Stimulated activated CD4-positive, alpha-beta T cell treated with anti-CD3 and anti-CD28 coated beads, Interleukin-2, amount 100 ng/mL, for 4 hours (primary cell): ENCODE results near the gene CACNA2D4.

Source experiments
- DNase-seq: peaks from one replicate; pipeline ENCODE4 v3.0.0-alpha.2; 2020; ENCODE audit warnings: low read depth

The CACNA2D4 gene

DNA sequence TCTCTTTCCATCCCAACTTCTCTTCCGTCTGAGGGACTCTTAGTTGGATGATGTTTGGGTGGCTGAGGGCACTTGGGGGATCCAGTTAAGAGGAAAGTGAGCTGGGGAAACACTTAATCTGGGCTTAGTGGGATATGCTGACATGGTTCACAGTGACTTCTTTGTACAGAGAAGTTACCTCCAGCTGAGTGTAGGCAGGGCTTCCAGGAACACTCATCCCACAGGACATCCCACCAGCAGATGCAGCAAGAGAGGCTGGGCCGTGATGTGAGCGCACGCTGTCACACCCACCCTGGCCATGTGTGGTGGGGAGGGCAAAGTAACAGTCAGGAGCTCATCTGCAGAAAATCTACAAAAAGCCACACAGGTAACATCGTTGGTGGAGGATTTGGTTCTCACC is 832 bp upstream of the CACNA2D4 start:
- no peak for DNase-seq

DNA sequence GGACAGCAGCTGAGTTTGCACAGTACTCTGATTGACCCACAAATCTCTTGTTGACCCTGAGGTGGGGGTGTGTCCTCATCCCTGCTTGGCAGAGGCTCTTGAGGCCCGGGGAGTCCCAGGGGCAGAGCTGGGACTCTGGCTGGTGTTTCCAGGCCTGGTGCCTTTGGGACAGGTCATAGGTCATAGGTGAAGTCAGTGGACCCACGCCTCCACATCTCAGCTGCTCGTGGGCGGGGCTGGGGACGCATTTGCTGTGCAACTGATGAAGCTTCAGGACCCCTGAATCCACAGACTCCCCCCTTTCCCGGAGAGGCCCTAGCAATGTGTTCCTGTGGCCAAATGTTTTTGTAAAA is 408 bp upstream of the CACNA2D4 start:
- DNase-seq = no peak

DNA sequence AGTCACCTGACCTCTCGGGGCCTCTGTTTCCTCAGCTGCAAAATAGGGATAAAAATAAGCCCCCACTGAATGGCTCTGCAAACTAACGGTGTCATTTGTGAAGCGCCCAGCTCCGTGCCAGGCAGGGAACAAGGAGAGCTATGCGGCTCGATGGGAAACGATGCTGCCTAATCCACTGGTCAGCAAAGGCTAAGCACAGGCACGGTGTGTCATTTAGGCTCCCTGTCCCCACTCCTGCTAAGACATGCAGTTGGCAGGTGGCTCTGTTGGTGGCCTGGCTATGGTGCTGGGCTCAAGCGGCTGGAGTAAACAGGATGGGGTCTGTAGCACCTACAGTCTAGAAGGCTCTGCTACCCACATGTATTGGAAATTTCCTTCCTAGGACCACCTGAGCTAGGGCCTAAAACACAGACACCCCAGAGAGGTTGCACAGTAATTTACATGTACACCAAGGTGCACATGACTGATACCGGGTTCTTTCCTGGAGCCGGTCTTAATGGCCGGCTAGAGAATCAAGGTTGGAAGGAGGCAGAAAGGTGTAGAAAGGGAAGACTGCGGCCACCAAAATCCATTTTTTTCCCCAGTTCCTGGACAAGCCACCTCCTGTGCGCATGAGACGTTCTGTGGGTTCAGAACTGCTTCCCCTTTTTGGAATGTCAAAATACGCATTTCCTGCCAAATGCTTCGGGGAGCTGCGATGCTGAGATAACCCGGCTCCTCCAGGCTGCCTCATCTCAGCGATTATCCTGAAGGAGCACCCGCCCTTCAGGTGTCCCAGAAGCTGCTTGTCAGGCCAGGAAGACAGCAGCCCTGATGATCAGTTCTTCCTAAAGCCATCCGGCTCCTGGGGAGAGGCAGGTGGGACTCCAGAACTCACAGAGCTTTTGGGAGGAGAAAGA is 1.0 kb downstream of the CACNA2D4 start:
- no peak for DNase-seq

DNA sequence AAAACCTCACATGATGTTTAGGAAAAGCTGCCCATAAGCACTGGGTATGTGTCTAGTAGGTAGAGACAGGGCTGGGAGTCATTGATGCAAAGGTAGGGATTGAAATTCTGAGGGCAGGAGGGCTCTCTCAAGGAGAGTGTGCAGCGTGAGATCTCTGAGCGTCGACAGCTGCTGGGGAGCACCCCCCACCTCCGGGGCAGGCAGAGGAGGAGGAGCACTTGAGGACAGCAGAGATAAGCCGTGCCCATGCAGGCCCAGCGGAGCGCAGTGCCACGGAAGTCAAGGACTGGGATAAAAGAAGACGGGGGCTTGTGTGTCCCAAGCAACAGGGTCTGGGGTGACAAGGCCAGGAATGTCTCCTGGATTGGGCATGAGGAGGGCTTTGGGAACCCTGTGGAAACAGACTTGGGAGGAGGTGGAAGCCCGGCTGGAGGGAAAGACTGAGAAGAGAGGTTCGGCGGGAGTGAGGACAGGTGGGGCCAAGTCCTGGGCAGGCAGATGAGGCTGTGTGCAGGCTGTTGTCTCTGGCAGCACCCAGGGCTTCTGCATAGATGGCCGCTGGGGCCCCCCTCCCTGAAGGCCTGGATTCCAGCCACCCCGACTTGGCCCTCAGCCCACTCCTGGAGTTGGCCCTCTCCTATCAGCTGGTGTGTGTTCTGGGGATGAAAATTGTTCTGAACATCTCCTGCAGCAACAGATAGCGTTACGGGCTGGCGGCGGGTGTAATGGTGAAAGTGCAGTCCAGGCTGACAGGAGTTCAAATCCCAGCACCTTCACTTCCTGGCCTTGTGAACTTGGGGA is 1.9 kb downstream of the CACNA2D4 start:
- no peak for DNase-seq

DNA sequence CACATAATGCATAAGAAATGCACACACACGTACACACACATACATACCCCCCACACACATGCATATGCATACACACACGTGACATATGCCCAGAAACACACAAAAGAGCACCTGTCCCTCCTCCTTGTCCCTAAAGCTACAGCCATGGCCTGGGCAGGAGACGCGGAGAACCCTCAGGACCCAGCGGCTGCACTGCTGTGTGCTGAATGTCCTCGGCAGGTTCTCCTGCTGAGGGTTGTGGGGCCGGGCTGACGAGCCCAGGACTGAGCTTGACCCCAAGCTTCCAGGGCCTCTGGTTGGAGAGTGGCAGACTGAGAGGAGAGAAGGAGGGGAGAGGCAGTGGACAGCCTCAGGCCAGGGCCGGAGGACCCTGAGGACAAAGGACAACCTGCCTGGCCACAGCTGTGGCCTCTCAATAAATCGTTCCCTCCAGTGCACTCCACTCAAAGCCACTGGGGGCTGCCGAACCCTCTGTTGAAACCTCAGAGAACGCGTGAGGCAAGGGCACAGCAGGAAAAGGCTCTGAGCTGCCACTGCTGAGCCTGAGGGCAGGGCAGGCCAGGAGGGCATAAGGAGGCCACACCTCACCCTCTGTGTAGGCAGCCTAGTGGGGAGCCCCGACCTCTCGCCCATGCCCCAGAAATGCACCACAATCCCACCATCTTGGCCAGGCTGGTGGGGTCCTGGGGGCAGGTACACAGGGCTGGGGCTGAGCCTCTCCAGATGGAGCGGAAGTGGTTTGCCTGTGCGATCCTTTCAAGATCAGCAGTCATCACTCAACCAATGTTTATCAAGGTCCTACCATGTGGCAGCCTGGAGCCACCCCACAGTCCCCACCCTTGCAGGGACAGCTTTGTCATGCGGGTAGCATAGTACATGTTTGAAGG is 3.1 kb downstream of the CACNA2D4 start:
- no peak for DNase-seq

DNA sequence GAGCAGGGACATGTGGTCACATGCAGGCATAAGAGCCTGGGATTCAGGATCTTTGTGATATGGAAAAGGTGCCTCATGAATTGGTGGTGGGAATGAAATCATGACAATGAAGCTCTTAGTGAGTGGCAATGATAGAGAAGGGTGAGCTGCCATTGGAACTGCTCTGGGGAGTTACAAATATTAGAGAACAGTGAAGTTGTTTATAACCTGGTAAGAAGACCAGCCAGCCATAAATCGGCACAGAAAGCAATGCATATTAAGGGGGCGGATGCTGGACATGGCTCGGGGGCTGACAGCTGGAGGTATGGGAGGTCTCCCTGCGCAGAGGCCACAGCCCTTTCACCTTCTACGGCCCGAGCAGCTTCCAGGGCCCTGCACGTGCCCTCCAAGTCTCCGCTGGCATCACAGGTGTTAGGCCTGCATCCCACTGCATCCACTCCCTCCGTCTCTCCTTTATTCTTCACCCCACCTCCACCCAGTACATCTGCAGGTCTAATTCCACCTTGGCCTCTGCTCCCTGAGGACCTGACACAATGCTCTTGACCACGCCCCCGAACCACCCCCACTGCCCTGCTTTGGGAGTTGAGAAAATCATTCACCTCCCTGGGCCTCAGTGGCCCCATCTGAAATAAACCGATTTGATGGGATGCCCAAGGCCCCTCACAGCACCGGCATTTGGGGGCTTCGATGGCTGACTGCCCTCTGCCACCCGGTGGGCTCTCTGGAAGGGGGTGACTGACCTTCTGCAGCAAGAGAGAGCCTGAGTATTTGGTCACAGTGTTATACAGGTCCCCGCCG is 4.1 kb downstream of the CACNA2D4 start:
- no peak for DNase-seq

DNA sequence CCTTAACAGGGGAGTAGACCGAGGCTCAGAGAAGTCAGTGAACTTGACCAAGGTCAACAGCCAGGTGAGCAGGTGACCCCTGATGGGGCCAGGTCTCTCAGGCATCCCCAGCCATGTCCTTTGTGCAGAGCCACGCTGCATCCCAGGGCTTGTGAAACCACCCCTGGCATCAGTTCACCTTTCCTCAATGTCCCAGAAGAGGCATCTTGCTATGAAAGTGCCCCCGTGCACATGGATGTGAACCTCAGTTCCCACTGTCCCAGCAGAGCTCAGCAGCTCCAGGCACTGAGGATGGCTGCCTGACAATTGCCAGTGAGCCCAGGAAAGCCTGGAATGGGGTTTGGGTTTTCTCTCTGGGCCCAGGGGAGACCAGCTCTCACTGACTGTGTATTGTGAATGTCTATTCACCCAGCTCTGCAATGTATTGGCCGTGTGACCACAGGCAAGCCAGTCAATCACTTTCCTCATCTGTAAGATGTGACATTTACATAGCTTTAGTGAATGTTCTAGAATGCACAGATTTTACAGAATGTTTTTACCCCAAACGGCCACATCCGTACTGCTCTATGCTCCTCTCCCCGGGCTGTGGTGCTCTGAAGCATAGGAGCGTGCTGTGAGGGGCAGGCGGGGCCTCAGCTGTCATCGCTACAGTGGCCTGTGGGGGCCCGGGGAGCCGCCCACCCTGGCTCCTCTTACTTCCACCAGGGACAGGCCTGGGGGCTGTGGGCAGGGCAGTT is 4.9 kb downstream of the CACNA2D4 start:
- no peak for DNase-seq

DNA sequence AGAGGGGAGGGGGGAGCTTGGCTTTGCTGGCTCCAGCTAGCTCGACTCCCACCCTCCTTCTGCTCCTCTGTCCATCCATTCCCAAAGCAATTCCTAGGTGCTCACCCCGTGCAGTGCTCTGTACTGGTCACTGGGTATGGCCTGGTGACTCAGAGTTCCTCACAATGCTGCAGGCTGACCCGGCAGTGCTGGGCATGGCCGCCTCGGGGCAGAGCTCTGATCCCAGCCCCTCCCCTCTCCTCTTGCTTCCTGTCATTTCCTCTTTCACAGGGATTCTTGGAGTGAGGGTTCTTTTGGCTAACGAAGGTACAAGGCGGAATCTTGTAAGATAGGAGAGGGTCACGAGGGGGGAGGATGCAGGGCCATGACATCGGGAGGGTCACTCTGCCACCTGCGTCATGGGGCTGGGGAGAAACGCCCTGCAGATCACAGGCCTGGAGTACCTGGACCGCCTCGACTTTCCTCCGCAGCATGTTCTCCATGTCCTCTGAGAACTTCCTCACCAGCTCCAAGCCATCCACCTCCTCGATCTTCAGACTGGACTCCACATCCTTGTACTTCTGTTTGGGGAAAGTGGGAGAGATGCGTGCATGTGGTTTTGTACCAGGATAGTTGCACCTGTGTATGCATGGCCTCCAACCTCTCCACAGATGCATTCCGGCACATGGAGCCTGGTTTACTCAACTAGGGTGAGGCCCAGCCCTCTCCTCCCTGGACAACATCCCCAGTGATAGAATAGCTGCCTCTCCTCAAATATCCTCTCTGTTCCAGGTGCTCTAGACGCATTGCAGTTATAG is 5.7 kb downstream of the CACNA2D4 start:
- no peak for DNase-seq

DNA sequence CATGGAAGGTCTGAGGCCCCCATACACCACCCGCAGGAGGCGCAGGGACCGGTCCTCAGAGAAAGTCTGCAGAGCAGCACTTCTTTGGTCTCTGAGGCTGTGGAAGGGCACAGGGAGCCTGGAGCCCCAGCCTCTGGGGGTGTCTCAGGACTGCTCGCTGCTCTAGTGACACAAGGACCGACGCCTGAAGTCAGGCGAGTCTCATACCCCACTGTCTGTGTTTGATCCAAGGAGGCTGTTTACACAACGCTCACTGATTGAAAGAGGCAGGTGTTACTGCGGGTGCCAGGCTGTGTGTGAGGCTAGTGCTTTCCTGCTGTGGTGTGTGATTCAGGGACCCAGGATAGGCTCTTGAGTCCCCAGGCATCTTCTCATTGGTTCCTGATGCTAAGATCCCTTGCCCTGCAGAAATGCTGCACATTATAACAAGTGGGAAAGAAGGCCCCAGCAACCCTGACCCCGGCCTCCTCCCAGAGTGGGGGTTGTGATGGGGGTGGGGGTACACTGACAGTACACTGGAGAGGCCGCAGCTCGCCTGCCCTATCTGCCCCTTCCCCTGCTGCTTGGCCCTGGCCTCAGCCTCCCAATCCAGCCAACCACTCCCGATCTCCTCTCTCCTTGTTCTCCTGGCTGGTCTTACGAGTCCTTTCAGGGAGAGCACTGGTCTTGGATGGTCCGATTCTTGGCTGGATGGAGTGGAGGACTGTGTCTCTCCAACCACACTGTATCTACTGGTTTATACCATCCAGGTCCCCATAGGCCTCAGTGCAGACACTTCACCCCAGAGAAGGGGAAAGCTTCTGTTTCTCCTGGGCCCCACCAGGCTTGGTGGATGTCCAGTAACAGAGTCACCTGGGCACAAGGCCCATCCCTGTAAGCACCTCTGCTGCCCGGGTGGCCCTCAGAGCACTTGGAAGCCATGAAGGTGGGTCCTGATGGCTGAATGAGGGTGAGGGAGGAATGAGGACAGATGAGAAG is 6.6 kb downstream of the CACNA2D4 start:
- DNase-seq = no peak

DNA sequence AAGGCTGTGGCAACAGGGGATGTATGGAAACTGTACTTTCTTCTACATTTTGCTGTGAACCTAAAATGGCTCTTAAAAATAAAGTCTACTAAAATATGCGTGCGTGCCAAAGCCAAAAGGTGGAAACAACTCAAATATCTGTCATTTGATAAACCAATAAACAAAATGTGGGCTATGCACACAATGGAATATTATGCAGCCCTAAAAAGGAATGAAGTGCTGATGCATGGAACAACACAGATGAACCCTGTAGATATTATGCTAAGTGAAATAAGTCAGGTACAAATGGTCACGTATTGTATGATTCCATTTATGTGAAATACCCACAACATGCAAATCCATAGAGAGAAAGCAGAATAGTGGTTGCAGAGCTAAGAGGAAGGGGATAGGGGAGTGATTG is 8.0 kb downstream of the CACNA2D4 start:
- DNase-seq = no peak

DNA sequence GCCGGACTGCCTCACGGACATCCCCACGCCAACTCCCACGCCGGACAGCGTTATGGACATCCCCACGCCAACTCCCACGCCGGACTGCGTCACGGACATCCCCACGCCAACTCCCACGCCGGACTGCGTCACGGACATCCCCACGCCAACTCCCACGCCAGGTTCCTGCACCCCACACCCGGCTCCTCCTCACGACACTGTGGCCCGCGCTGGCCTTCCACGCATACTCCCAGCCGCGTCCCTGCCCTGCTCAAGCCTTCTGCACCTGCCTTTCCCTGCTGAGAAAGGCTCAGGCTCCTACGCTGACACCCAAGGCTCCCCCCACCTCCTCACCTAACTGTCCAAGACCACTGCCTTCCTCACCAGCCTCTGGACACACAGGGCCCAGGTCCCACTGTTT is 9.7 kb downstream of the CACNA2D4 start:
- no peak for DNase-seq

DNA sequence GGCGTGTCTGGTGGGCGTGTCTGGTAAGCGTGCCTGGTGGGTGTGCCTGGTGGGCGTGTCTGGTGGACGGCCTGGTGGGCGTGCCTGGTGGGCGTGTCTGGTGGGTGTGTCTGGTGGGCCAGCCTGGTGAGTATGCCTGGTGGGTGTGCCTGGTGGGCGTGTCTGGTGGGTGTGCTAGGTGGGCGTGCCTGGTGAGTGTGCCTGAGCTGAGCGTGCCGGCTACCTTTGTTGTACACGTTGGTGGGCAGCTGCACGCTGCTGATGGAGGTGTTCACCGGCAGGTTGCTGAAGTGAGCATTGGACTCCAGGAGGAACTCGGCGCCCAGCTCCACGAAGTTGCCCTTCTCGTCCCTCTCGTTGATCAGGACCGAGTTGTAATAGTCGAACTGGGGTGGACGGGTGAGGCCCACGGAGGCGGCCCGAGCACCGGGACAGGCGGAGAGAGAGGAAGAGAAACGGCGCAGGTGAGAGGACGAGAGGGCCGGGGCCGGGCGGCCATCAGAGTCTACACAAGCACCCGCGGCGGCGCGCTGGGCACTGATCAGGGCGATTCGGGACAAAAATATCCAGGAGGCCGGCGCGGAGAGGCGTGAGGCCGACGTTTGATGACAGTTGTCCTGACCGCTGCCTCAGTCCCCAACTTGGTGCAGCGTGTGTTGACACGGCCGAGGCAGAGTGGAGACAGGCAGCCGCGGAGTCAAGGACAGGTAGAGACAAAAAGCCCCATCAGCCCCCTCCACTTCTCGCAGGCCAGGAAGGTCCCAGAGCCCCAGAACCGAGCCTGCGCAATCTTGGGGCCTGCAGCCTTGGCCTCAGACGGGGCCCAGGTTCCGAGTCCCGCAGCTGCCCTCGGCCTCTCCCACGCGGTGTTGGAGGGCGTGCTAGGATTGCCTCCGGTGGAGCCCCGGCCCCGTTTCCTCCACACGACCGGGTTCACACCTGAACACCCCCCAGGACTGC is 10.5 kb downstream of the CACNA2D4 start:
- peak; percentile 23 for DNase-seq

DNA sequence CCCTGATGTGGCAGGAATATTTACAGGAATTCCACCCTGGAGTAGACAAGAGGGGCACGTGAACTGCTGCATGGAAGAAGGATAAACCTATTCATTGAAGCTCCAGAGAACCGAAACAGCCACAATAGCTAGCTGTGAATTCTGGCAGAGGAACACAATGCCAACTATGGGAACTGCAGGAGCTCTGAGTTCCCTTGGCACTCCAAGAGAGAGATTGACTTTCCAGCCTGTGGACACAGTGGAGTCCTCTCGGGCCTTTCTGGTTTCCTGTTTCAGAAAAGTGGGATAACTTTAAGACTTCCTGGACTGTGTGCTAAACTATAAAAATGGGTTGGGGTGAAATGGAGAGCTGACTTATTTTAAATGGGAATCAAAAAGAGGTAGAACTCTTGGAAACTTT is 11.9 kb downstream of the CACNA2D4 start:
- DNase-seq = no peak

DNA sequence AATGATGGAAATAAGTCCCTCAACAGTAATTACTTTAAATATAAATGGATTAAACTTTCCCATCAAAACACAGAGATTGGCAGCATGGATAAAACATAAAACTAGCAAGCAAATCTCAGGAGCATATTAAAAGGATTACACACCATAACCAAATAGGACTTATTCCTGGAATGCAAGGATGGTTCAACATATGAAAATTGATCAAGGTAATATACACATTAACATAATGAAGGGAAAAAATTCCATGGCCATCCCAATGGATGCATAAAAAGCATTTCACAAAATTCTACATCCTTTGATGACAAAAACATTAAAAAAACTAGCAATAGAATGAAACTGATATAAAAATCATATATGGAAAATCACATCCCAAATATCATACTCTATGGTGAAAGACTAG is 13.6 kb downstream of the CACNA2D4 start:
- DNase-seq = no peak

DNA sequence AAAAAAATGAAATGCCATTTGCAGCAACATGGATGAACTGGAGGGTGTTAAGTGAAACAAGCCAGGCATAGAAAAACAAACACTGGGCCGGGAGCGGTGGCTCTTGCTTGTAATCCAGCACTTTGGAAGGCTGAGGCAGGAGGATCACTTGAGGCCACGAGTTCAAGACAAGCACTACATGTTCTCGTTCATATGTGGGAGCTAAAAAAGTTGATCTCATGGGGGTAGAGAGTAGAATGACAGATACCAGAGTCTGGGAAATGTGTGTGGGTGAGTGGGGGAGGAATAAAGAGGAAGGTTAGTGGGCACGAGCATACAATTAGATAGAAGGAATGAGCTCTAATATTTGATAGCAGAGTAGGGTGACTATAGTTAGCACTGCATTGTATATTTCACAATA is 21.5 kb downstream of the CACNA2D4 start:
- no peak for DNase-seq

DNA sequence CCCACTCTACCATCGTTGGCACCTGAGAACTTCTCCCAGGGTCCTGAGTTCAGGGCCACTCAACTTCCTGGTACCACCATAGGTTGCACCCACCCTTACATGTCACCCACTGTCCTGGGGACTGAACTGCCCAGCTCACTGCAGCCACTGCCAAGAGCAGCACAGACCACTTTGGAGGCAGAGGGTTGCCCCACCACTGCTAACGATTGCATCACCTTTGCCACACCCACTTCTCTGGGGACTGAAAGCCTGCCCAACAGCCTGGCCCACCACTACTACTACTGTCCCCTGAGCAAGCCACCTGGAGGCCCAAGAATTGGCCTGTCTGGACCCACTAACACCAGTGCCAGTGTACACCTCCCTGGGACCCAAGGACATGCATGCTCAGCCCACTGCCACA is 27.6 kb downstream of the CACNA2D4 start:
- no peak for DNase-seq

DNA sequence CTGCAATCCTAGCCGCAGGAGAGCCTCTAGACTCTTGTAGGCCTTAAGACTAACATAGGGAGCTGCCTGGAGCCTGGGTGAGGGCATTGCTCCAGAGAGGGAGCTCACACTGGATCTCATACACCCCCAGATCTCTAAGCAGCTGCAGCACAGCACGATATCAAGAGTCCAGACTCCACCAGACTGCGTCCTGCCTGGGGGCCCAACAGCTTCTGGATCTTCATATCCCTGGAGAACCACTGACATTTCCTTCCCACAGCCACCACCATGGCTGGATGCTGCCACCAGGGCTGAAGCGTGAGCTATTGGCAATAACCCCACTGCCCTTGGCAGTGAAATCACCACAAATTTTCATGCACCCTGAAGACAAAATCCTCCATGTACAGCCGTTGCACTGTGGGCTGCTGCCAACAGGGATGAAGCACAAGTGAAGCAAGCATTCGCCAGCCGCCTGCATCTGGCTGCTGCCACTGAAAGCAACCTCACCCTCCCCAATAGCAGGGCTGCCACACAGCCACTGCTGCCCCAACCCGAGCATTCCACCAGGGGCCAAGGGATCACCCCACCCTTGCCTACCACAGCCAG is 28.2 kb downstream of the CACNA2D4 start:
- no peak for DNase-seq
